ENCODE measurements around the gene DCBLD1.
A peak's percentile ranks its signal among the peaks of the same experiment; 100 is the strongest.

Gene DCBLD1

DNA sequence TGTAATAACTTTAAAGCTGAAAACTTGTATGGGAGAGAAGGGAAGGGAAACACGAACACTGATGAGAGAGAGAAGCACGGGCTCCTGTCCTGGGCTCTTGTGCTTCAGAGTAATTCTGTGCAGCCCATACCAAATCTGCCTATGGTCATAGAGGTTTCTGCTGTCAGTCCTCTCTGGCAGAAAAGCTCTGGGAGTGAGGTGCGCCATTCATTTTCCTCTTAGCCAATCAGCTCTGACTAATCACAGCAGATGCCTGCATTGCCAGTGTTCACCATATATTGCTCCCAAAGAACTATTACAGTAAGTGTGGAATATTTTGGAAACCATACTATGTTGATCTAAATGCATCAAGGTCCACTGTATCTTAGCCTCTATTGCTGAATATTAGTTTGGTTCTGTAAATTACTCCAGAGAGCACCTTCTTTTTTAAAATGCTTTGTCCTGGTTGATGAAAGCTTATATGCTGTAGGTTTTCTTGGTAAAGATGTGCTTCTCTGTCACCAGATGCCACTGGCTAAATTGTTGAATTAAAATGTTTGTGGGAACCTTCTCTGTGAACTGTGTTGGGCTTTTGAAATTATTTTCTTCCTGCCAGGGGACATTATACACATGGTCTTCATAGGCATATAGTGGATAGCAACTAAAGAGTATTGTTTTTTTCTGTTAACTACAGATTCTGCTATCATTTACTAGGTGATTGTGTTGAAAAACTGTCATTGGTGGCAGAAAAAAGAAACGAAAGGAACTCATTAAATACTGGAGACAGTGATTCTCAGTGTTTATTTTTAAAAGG, 38.3 kb downstream of the DCBLD1 start:
- H3K27me3 Mint-ChIP-seq = no peaks in the 10 kb centered on the region
- H3K36me3 Mint-ChIP-seq = no peaks in the 10 kb centered on the region
- no peaks in the 10 kb centered on the region for H3K9me3 Mint-ChIP-seq
- H3K27ac Mint-ChIP-seq = no peak overlapping the region
- no peak for ATAC-seq
- no peaks in the 10 kb centered on the region for H3K4me1 Mint-ChIP-seq
- no peak overlapping the region for H3K4me3 Mint-ChIP-seq

GRCh38 chr6:117521791-117522502, 39.5 kb downstream of the DCBLD1 start:
- ATAC-seq = no peak
- Mint-ChIP-seq H3K27me3 (peaks cover 6% of the 10 kb centered on the region), H3K27ac (no peak overlapping the region), H3K9me3 (no peaks in the 10 kb centered on the region), H3K36me3 (no peaks in the 10 kb centered on the region), H3K4me3 (no peak overlapping the region), H3K4me1 (no peaks in the 10 kb centered on the region)

- Mint-ChIP-seq H3K9me3 (no peaks in the 10 kb centered on the region), H3K27me3 (peaks cover 10% of the 10 kb centered on the region)
Measured at GRCh38 chr6:117525607-117526006, 43.1 kb downstream of the DCBLD1 start.

DNA sequence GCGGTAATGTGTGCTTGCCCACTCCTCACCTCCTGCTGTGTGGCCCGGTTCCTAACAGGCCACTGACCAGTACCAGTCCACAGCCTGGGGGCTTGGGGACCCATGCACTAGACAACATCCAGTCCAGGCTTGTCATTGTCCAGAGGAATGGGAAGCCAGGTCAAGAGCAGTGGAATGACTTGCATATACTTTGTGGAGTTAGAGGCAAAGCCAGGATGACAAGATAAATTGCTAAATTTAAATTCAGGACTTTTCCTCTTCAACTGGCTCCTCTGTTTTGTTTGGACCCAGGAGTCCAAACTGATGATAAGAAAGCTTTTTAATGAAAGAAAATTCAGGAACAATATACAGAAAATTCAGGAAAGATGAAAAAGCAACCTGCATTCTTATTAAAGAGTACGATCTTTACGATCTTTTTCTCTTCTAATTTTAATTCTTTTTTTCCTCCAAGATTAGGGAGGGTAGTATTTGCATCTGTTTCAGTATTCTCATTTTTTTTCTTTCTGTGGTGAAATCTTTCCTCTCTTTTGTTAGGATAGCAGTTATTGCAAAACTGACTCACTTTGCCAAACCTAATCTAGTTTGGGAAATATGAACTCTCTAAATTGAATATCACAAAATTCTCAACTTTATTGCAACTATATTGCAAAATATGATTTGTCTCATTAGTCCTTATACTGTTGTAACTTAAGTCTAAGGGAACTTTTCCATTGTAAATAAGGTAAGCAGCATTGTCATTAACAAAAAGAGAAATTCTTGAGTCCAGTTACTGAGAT, 48.2 kb downstream of the DCBLD1 start:
- H3K4me1 Mint-ChIP-seq = no peaks in the 10 kb centered on the region
- H3K9me3 Mint-ChIP-seq = no peaks in the 10 kb centered on the region
- peaks cover 10% of the 10 kb centered on the region for H3K27me3 Mint-ChIP-seq
- ATAC-seq = no peak
- H3K27ac Mint-ChIP-seq = no peak overlapping the region
- no peaks in the 10 kb centered on the region for H3K36me3 Mint-ChIP-seq
- no peak overlapping the region for H3K4me3 Mint-ChIP-seq

More at GRCh38 chr6:117525607-117526006, 43.1 kb downstream of the DCBLD1 start:
- ATAC-seq = no peak
- Mint-ChIP-seq H3K4me3 (no peak overlapping the region), H3K36me3 (no peaks in the 10 kb centered on the region), H3K4me1 (no peaks in the 10 kb centered on the region), H3K27ac (no peak overlapping the region)

DNA sequence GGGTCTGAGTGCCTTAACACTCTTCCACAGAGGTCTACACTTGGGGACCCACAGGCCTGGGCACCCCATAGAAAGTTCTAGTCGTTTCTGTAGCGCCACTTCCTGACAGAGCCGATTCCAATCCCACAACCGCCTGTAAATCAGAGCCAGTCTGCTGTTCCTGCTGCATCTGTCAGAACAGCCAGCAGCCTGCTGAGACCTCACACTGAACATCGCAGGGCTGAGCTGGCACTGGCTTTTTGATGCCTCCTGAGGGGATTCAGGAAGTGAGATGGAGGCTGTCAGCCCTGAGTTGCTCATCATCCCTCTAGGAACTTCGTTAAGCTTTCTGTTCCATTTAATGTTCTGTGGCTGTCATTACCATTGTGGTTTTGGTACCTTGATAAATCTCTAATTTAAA, 48.9 kb downstream of the DCBLD1 start:
- peaks cover 12% of the 10 kb centered on the region for H3K27me3 Mint-ChIP-seq
- no peaks in the 10 kb centered on the region for H3K4me1 Mint-ChIP-seq
- H3K27ac Mint-ChIP-seq = no peak overlapping the region
- ATAC-seq = no peak
- no peaks in the 10 kb centered on the region for H3K36me3 Mint-ChIP-seq
- H3K9me3 Mint-ChIP-seq = no peaks in the 10 kb centered on the region
- no peak overlapping the region for H3K4me3 Mint-ChIP-seq

- Mint-ChIP-seq H3K9me3 (no peaks in the 10 kb centered on the region), H3K27ac (no peak overlapping the region), H3K36me3 (no peaks in the 10 kb centered on the region), H3K4me1 (no peaks in the 10 kb centered on the region), H3K4me3 (no peak overlapping the region), H3K27me3 (peaks cover 12% of the 10 kb centered on the region)
- peak; percentile 42 for ATAC-seq
Measured at GRCh38 chr6:117531809-117532725, 49.6 kb downstream of the DCBLD1 start.

GRCh38 chr6:117533775-117534174, 51.3 kb downstream of the DCBLD1 start:
- no peaks in the 10 kb centered on the region for H3K4me1 Mint-ChIP-seq
- no peak overlapping the region for H3K4me3 Mint-ChIP-seq
- no peaks in the 10 kb centered on the region for H3K9me3 Mint-ChIP-seq
- no peaks in the 10 kb centered on the region for H3K36me3 Mint-ChIP-seq
- no peak for ATAC-seq
- peaks cover 12% of the 10 kb centered on the region for H3K27me3 Mint-ChIP-seq
- no peak overlapping the region for H3K27ac Mint-ChIP-seq

DNA sequence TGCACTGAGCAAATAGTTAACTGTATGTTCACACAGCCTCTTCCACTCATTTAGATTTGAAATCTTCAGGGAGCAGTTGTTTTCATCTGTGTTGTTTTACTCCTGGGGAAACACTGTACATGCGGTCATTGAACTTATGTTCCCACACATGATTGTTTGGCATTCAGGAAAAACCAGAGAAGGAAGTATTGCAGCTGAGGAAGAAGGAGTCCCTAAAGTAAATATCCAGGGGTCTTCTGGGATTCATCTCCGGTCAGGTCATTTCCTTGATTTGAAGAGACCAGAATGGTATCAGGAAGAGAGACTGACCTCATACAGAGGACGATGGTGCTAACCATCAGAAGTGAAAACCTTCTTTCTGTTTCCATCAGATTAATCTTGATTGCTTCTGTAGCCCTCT, 52.5 kb downstream of the DCBLD1 start:
- H3K27me3 Mint-ChIP-seq = peaks cover 12% of the 10 kb centered on the region
- H3K36me3 Mint-ChIP-seq = no peaks in the 10 kb centered on the region
- no peaks in the 10 kb centered on the region for H3K4me1 Mint-ChIP-seq
- no peak overlapping the region for H3K4me3 Mint-ChIP-seq
- no peaks in the 10 kb centered on the region for H3K9me3 Mint-ChIP-seq
- H3K27ac Mint-ChIP-seq = no peak overlapping the region
- ATAC-seq = no peak

GRCh38 chr6:117536317-117536716, 53.8 kb downstream of the DCBLD1 start:
- Mint-ChIP-seq H3K27ac (no peak overlapping the region), H3K4me3 (no peak overlapping the region), H3K36me3 (no peaks in the 10 kb centered on the region), H3K4me1 (no peaks in the 10 kb centered on the region), H3K9me3 (no peaks in the 10 kb centered on the region), H3K27me3 (peaks cover 20% of the 10 kb centered on the region)
- no peak for ATAC-seq

DNA sequence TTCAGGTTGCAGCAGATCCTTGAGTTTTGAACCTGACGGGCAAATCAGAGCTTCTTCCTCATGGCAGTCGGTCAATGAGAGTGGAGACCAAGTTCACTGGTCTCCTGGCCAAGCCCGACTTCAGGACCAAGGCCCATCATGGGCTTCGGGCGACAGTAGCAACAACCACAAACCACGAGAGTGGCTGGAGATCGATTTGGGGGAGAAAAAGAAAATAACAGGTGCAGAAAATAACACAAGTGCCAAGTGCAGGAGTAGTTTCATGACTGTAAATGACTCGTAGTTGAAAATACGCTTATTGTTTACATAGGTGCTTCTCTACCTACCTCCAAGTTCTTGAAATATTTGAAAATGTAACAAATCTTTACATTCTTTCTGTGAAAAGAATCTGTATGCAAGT, 56.1 kb downstream of the DCBLD1 start:
- no peak overlapping the region for H3K4me3 Mint-ChIP-seq
- no peak for ATAC-seq
- H3K9me3 Mint-ChIP-seq = no peaks in the 10 kb centered on the region
- H3K4me1 Mint-ChIP-seq = no peaks in the 10 kb centered on the region
- H3K36me3 Mint-ChIP-seq = no peaks in the 10 kb centered on the region
- H3K27ac Mint-ChIP-seq = no peak overlapping the region
- peaks cover 20% of the 10 kb centered on the region for H3K27me3 Mint-ChIP-seq

DNA sequence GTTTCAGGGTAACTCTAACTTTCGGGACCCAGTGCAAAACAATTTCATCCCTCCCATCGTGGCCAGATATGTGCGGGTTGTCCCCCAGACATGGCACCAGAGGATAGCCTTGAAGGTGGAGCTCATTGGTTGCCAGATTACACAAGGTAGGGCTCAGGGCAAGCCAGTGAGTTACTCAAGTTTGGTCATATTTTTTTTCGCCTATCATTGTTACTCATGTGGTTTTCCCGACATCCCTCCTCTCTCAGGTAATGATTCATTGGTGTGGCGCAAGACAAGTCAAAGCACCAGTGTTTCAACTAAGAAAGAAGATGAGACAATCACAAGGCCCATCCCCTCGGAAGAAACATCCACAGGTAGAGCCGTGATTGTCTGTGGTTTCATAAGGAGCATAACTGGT, 58.2 kb downstream of the DCBLD1 start:
- Mint-ChIP-seq H3K27ac (no peak overlapping the region), H3K4me3 (no peak overlapping the region), H3K9me3 (no peaks in the 10 kb centered on the region), H3K36me3 (no peaks in the 10 kb centered on the region), H3K27me3 (peaks cover 20% of the 10 kb centered on the region), H3K4me1 (no peaks in the 10 kb centered on the region)
- no peak for ATAC-seq

DNA sequence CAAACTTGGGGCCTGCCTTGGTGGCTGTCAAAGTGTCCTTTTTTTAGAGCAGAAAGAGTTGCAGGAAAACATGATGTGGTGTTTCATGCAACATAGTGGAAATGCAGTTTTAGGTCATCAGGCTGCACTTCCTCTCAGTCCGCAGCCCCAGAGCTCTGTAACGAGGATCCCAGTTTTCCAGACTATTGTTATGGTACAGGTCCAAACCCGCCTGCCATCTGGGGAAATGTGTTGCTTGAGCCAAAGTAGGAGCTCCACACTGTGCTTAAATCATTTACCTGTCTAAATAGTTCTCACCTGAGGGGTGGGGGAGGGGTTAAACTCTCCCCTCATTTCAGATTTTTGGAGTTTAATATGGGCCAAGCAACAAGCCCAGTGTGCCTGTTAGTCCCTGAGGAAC, 60.0 kb downstream of the DCBLD1 start:
- Mint-ChIP-seq H3K27ac (no peak overlapping the region), H3K9me3 (no peaks in the 10 kb centered on the region), H3K4me3 (no peak overlapping the region), H3K36me3 (no peaks in the 10 kb centered on the region), H3K27me3 (peaks cover 21% of the 10 kb centered on the region), H3K4me1 (peaks cover 4% of the 10 kb centered on the region)
- ATAC-seq = no peak

GRCh38 chr6:117544716-117545115, 62.2 kb downstream of the DCBLD1 start:
- ATAC-seq = no peak
- Mint-ChIP-seq H3K27me3 (peaks cover 32% of the 10 kb centered on the region), H3K4me3 (no peak overlapping the region), H3K9me3 (no peaks in the 10 kb centered on the region), H3K27ac (no peak overlapping the region), H3K4me1 (peaks cover 14% of the 10 kb centered on the region), H3K36me3 (no peaks in the 10 kb centered on the region)

DNA sequence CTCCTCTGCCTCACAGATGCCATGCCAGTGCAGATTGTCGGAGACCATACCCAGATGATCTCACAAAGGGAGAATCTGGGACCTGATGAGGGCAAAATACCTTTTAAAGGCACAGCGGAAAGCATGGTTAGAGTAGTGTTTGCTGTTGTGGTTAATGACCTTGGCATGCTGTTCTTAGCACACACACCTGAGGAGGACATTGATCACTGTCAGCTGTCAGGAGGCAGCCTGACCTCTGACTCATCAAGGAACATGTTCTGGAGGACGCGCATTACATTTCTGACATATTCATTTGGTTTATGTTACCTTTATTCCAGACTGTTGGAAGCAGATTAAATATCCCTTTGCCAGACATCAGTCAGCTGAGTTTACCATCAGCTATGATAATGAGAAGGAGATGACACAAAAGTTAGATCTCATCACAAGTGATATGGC, 62.7 kb downstream of the DCBLD1 start:
- peaks cover 30% of the 10 kb centered on the region for H3K27me3 Mint-ChIP-seq
- no peak overlapping the region for H3K27ac Mint-ChIP-seq
- H3K9me3 Mint-ChIP-seq = no peaks in the 10 kb centered on the region
- H3K4me3 Mint-ChIP-seq = no peak overlapping the region
- peaks cover 14% of the 10 kb centered on the region for H3K4me1 Mint-ChIP-seq
- no peak for ATAC-seq
- no peaks in the 10 kb centered on the region for H3K36me3 Mint-ChIP-seq

DNA sequence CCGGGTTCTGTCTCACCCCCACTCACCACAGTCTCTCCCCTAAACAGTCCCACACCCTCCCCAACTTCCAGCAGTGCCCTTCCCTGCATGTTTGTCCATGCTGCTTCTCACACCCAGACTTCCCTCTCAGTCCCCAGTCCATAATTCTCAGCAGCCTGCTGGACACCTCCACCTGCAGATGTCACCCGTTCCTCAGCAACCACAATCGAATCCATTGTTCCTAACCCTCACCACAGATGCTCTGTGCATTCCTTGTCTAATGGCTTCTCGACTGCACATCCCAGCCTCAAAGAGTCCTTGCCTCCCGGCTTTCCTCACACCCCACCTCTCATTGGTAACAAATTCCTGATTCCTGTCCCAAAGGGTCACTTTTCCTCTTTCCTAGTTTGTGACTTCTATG, 64.2 kb downstream of the DCBLD1 start:
- Mint-ChIP-seq H3K4me1 (peaks cover 14% of the 10 kb centered on the region), H3K27me3 (peaks cover 24% of the 10 kb centered on the region), H3K4me3 (no peak overlapping the region), H3K36me3 (no peaks in the 10 kb centered on the region), H3K27ac (no peak overlapping the region), H3K9me3 (no peaks in the 10 kb centered on the region)
- no peak for ATAC-seq

All from stimulated activated memory B cell treated with anti-CD40 and anti-IgM and Interleukin-4, amounts not matched to agents 10 μg/mL and 1 μg/mL and 100 μg/mL, for 72 hours (primary cell).